DOHH2 (cell line): ENCODE data around the gene YDJC.
A peak's percentile ranks its signal among the peaks of the same experiment; 100 is the strongest.
"Not testable (repeated sequence)": the region's sequence is repeated elsewhere in the genome, so short reads cannot be mapped to it uniquely, and the experiment has no call there.

Experiments used
- H3F3A ChIP-seq: fragments of 200-600 bp; sonication (generic), shearing (Covaris generic); 2 replicates; pipeline ENCODE4 v1.6.0; 2016; ENCODE audit warnings: antibody characterized with exemption, mild to moderate bottlenecking; ENCODE audit not compliant: control insufficient read depth, insufficient read depth
- H3K27ac ChIP-seq: fragments of 200-600 bp; sonication (generic); 2 replicates; pipeline ENCODE4 v1.5.1; 2014; ENCODE audit warnings: low read depth, mild to moderate bottlenecking, low read length, moderate library complexity
- H3K27me3 ChIP-seq: fragments of 200-600 bp; sonication (generic); 2 replicates; pipeline ENCODE4 v1.6.1; 2014; ENCODE audit warnings: mild to moderate bottlenecking, low read length, mixed read lengths; ENCODE audit not compliant: control insufficient read depth
- H3K36me3 ChIP-seq: fragments of 200-600 bp; sonication (generic); 2 replicates; pipeline ENCODE4 v1.6.1; 2014; ENCODE audit warnings: mild to moderate bottlenecking, low read length, moderate library complexity, mixed read lengths; ENCODE audit not compliant: control insufficient read depth
- H3K4me1 ChIP-seq: fragments of 200-600 bp; sonication (generic); 2 replicates; pipeline ENCODE4 v1.6.1; 2014; ENCODE audit warnings: mild to moderate bottlenecking, low read length, mixed read lengths; ENCODE audit not compliant: control insufficient read depth
- H3K4me2 ChIP-seq: fragments of 200-600 bp; sonication (generic); 2 replicates; pipeline ENCODE4 v1.6.0; 2014; ENCODE audit warnings: mild to moderate bottlenecking, low read length, moderate library complexity
- H3K4me3 ChIP-seq: fragments of 200-600 bp; sonication (generic); 2 replicates; pipeline ENCODE4 v1.5.1; 2014; ENCODE audit warnings: mild to moderate bottlenecking, low read length, mixed read lengths
- H3K79me2 ChIP-seq: fragments of 200-600 bp; sonication (generic); 2 replicates; pipeline ENCODE4 v1.6.1; 2014; ENCODE audit warnings: mild to moderate bottlenecking, low read length, mixed read lengths; ENCODE audit not compliant: control insufficient read depth
- H3K9me2 ChIP-seq: fragments of 200-600 bp; sonication (generic); replicated peaks from 2 replicates; pipeline ENCODE4 v1.6.1; 2014; ENCODE audit warnings: mild to moderate bottlenecking, low read length, mixed read lengths; ENCODE audit not compliant: control insufficient read depth
- H3K9me3 ChIP-seq: fragments of 200-600 bp; sonication (generic); 2 replicates; pipeline ENCODE4 v1.6.1; 2014; ENCODE audit warnings: antibody characterized with exemption, low read length, mixed read lengths; ENCODE audit not compliant: control insufficient read depth, insufficient read depth
- H4K20me1 ChIP-seq: fragments of 200-600 bp; sonication (generic); 2 replicates; pipeline ENCODE4 v1.6.0; 2014; ENCODE audit warnings: low read depth, mild to moderate bottlenecking, antibody characterized with exemption, low read length, moderate library complexity; ENCODE audit not compliant: control insufficient read depth, insufficient read depth
- CTCF ChIP-seq: fragments of 200-600 bp; sonication (generic); IDR thresholded peaks from one replicate; pipeline ENCODE4 v1.5.1; 2014; ENCODE audit warnings: antibody characterized with exemption, mild to moderate bottlenecking, low read depth, low read length; ENCODE audit not compliant: poor library complexity, severe bottlenecking
- EZH2phosphoT487 ChIP-seq: fragments of 200-600 bp; sonication (generic); IDR thresholded peaks from 2 replicates; pipeline ENCODE4 v1.6.1; 2017; ENCODE audit warnings: borderline replicate concordance, mild to moderate bottlenecking, antibody characterized with exemption, low read length, moderate library complexity, mixed read lengths

Gene YDJC

DNA sequence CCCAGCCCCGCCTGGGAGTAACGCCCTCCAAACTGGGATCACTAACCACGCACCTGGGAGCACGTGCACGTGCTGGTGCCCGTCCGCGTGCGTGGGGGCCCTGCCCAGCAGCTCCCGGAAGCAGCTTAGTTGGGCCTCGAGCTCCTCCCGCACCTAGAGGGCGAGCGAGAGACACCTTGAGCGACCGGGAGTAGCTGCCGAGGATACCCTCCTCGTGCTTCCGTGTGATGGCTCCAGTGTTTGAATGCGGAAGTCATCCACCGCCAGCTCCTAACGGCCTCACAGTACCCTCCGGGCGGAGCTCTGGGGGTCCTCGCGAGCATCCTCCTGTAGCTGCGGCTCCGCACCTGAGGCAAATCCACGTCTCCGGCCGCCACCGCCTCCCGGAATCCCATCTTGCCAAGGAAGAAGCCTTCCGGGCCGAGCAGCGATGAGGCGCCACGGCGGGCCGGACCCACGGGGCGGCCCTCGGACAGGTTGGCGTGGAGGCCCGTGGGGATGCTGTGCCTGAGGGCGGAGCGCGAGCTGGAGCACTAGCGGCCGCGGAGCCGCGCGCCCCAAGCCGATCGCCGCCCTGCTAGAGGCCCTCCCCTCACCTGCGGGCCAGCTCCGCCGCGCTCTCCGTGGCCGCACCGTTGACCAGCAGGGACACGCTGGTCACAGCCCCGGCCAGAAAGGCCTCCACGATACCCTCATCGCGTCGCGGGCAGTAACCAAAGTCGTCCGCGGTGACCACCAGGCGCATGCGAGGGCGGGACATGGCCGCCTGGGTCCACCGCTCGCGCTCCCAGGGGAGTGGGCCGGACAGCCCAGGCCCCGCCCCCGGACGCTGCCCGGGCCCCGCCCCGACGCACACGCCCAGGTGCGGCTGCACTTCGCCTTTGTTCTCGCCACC, at the start of gene YDJC:
YDJC (minus strand) TSS at position 768 of the 895 bp plus-strand sequence; CDS start at position 760, 8 bp downstream.
- Histone ChIP-seq H3K27ac (peak within 1 kb of the TSS; percentile 88), H3K9me3 (no peaks in the 10 kb centered on the region; the same call in 1 of the 2 replicates), H3K4me1 (peaks cover 56% of the 10 kb centered on the region)

DNA sequence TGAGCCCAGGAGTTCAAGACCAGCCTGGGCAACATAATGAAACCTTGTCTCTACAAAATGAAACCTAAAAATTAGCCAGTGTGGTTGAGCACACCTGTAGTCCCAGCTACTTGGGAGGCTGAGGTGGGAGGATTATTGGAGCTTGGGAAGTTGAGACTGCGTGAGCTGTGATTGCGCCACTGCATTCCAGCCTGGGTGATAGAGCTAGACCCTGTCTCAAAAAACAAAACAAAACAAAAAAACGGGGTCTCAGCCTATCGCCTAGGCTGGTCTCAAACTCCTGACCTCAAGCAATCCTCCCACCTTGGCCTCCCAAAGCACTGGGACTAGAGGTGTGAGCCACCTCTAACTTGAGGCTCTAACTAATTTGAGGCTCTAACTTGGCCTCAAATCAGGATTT, 49.6 kb upstream of the YDJC start:
- H3K4me2 ChIP-seq: no peak overlapping the region
- H3K36me3 ChIP-seq: peaks cover 35% of the 10 kb centered on the region
- no peak overlapping the region for H3K27ac ChIP-seq
- H3F3A ChIP-seq: no peaks in the 10 kb centered on the region
- H3K27me3 ChIP-seq: no peaks in the 10 kb centered on the region
- no peak overlapping the region for H3K4me3 ChIP-seq
- no peaks in the 10 kb centered on the region for H3K4me1 ChIP-seq
- no peaks in the 10 kb centered on the region; the same call in 1 of the 2 replicates for H3K79me2 ChIP-seq
- no peak for TF ChIP-seq CTCF
- TF ChIP-seq EZH2phosphoT487: no peak
- no peaks in the 10 kb centered on the region for H3K9me3 ChIP-seq
- no peaks in the 10 kb centered on the region for H3K9me2 ChIP-seq
- no peaks in the 10 kb centered on the region for H4K20me1 ChIP-seq

More for the DNA sequence above, at the start of gene YDJC:
- peak; percentile 78 for TF ChIP-seq CTCF
- TF ChIP-seq EZH2phosphoT487: no peak
- H4K20me1 ChIP-seq: 0 out of 2 replicates have a peak, but pooled peaks cover 3% of the 10 kb centered on the region
- H3K79me2 ChIP-seq: peaks cover 53% of the 10 kb centered on the region
- H3F3A ChIP-seq: peaks cover 27% of the 10 kb centered on the region
- no peaks in the 10 kb centered on the region for H3K9me2 ChIP-seq
- peak within 1 kb of the TSS; percentile 89 for H3K4me2 ChIP-seq
- H3K4me3 ChIP-seq: peak within 1 kb of the TSS; percentile 92
- H3K36me3 ChIP-seq: peaks cover 46% of the 10 kb centered on the region
- H3K27me3 ChIP-seq: no peaks in the 10 kb centered on the region

DNA sequence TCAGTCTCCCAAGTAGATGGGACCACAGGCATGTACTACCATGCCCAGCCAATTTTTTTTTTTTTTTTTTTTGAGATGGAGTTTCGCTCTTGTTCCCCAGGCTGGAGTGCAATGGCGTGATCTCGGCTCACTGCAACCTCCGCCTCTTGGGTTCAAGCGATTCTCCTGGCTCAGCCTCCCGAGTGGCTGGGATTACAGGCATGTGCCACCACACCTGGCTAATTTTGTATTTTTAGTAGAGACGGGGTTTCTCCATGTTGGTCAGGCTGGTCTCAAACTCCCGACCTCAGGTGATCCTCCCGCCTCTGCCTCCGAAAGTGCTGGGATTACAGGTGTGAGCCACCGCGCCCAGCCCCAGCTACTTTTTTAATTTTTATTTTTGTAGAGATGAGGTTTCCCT, 49.0 kb upstream of the YDJC start:
- H3K36me3 ChIP-seq: peaks cover 41% of the 10 kb centered on the region
- H3K4me1 ChIP-seq, H3K27ac ChIP-seq, H3K4me2 ChIP-seq, H3K4me3 ChIP-seq, H3F3A ChIP-seq, H4K20me1 ChIP-seq, H3K9me2 ChIP-seq, H3K9me3 ChIP-seq, H3K27me3 ChIP-seq, H3K79me2 ChIP-seq: not testable (repeated sequence)
